Activated CD4-positive, CD25-positive, alpha-beta regulatory T cell treated with anti-CD3 and anti-CD28 coated beads, Interleukin-2, amount 50 U/mL, for 24 hours (primary cell): ENCODE data around the gene IL17RD.
"Not testable (repeated sequence)": the region's sequence is repeated elsewhere in the genome, so short reads cannot be mapped to it uniquely, and the experiment has no call there.

Experiments used
- ATAC-seq, 2 donors: fragments of 150-1000 bp; cut with Tn5 transposase; one replicate each; pipeline ENCODE4 v1.10.0; 2021; ENCODE audit warnings: mild to moderate bottlenecking in 1 of 2, moderate library complexity in 1 of 2

The IL17RD gene

DNA sequence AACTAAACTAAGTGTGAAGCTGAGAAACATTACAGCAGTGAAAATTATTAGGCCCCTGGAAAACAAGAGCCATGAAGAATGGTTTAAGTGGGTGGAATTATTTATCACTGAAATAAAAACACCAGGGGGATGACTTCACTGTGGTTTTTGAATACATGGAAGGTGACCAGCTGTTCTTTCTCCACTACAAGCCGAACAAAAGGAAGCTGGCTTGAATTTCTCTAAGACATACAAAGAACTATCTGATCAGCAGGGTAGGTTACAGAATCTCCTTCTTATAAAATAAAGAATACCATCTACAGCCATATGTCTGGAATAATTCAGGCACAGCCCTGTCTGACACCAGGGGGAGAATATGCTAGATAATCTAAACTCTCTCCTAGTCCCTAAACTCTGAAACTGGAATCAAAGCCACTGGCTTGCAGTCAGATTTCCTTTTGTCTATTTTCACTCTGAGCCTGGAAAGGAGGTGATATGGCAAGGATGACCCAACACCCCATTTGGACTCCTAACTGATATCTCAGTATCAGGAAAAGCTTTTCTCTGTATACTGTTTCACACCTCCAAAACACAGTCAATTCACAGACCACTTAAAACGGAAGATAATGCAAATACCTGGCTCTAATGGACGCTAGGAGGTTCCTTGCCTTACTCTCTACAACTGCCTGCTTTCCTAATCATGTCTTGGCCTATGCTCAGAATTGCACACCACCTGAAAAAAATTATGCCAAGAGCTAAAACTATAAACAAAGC lies 73.5 kb downstream of the IL17RD start:
- no peak for ATAC-seq

- no peak for ATAC-seq
Measured at GRCh38 chr3:57089043-57089442, 76.1 kb downstream of the IL17RD start.

DNA sequence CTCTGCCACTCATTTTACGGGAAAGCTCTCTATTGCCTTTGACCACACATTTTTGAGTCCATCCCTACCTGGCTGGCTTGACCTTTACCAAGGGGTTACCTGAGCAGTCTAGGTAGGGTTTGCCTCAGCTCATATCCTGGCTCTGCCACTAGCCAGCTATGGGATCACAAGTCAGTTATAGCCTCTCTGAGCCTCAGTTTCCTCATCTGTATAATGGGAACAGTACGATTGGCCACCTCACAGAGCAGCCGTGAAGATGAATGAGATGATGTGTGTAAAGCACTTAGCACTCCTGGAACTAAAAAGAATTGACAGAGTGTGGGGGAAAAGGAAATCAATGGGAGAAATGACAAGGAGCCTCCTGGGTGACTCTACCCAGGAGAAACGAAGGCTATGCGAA lies 76.7 kb downstream of the IL17RD start:
- no peak for ATAC-seq

DNA sequence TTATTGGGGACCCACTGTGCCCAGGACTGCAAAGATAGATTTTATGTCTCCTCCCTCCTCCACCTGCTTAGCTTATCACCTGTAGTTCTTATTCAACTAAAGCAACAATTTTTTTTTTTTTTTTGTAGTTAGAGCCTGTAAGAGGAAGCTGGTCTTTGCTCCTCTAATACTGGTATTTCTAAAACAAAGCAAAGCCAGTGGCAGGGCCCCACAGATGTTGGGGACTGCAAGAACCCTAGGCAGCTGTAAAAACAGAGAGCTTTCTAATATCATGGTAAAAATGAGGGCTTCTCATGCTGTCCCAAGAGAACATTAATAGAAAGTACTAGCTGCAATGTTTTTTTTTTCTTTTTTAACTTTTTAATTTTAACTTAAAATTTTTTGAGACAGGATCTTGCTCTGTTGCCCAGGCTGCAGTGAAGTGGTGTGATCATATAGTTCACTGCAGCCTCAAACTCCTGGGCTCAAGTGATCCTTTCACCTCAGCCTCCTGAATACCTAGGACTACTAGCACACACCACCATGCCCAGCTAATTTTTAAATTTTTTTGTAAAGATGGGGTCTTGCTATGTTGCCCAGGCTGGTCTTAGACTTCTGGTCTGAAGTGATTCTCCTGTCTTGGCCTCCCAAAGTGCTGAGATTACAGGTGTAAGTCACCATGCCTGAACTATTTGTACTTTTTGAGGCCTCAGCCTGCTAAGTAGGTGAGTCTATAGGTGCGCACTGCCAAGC lies 77.6 kb downstream of the IL17RD start:
- no peak for ATAC-seq

DNA sequence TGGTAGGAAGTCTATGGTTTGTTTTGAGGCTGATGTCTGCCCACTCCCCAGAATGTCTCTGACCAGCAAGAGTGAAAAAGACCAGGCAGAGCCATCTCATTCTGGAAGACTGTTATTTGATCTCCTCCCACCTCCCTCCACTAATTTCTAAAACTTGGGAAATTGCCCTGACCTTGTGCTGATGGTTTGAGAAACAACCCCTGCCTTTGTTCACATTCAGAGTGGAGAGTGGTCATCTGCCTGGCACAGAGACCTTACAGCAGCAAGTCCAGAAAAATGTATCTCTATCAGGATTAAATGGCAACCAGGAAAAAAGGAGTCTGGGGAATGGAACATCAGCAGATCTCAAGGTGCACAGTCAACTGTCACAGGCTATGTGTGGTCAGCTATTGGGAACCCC lies 79.0 kb downstream of the IL17RD start:
- ATAC-seq = no peak

- no peak for ATAC-seq
Measured at GRCh38 chr3:57085211-57085610, 79.9 kb downstream of the IL17RD start.

GRCh38 chr3:57083266-57083995 lies 81.7 kb downstream of the IL17RD start:
- ATAC-seq = not testable (repeated sequence)

DNA sequence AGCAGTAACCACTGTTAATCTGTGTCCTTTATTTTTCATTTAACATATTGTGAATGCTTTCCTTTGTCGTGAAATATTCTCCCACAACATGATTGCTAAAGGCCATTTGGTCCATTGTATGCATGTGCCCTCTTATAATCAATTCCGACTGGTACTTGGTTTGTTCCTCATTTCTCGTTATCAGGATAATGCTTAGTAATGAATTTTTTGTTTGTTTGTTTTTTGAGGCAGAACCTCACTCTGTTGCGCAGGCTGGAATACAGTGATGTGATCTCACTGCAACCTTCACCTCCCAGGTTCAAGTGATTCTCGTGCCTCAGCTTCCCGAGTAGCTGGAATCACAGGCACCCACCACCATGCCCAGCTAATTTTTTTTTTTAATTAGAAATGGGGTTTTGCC lies 82.7 kb downstream of the IL17RD start:
- no peak for ATAC-seq

DNA sequence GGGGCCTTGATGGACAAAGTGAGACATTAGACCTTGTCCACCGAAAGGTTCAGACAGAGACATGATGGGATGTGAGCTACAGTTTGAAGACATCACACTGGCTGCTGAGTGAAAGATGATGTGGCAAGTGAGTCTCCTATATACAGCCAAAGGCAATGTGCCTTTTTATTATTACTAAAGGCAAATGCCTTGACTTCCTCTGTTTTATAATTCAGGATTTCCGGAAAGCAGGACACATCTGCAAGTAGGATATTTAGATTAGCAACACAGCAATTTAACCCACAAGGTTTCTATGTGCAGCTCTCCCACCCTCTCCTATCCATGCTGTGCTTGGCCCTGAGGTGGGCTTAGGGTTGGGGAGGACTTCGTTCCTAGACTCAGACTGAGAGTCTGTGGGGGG lies 84.0 kb downstream of the IL17RD start:
- ATAC-seq = no peak

GRCh38 chr3:57080171-57080570 lies 85.0 kb downstream of the IL17RD start:
- no peak for ATAC-seq

DNA sequence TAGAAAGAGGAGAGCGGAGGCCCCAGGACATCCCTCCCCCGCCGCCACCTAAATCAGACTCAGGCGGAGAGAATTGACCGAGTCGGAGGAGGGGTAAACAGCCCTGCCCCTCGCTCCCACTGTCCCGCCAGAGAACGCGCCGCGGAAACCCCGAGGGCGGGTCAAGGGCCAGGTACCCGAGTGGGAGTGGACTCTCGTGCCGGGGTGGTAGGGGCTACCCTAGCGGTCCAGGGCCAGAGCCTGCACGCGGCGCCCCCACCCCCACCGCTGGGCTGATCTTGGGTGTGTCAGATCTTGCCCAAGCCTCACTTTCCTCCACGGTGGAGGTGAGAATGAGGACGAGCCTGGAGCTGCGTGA lies 85.7 kb downstream of the IL17RD start:
- no peak for ATAC-seq

- ATAC-seq = peak in 1 of 2 donors; percentile 9
Measured at GRCh38 chr3:57078635-57079473, 86.3 kb downstream of the IL17RD start.

DNA sequence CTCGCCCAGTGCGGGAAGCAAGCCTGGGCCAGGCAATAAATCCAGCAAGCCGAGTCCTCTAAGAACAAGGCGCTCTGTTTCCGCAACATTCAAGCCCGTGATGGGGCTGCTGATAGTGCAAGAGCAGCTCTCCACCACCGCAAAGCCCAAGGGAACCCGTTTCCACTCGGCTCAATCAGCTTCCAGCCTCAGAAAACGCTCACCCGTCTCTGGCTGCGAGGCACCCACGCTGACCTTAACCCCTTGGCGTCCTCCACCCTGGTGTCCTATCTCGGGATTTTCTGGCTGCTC lies 86.9 kb downstream of the IL17RD start:
- ATAC-seq = peak in 1 of 2 donors; percentile 42

DNA sequence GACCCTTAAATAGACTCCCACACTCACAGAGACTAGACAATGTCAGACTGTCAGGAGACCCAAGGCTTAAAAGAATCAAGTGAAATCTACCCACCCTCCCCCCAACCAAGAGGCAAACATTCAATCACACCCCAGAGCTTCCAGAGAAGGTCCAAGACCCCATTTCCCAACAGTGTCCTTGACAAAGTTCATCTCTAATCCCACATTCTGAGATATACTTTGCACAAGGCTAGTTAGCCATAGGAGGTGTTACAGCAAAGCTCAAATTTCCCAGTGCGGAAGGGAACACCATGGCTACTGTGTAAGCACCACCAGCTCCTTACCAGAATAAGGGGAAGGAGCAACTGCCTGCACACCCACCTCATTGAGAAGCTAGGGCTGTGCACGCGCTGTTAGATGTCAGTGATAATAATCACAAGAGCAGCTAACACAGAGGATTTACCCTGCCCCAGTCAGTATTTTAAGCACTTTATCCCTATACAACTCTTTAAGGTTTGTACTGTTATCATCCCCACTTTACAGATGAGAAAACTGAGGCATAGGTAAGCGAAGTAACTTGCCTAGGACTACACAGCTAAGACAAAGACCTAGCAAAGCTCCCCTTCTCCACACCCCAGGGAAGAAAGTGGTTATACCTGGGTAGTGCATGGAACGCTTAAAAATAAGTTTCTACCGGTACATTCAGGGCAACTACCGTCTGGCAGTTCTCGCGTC lies 87.4 kb downstream of the IL17RD start:
- peak in 1 of 2 donors; percentile 21 for ATAC-seq

DNA sequence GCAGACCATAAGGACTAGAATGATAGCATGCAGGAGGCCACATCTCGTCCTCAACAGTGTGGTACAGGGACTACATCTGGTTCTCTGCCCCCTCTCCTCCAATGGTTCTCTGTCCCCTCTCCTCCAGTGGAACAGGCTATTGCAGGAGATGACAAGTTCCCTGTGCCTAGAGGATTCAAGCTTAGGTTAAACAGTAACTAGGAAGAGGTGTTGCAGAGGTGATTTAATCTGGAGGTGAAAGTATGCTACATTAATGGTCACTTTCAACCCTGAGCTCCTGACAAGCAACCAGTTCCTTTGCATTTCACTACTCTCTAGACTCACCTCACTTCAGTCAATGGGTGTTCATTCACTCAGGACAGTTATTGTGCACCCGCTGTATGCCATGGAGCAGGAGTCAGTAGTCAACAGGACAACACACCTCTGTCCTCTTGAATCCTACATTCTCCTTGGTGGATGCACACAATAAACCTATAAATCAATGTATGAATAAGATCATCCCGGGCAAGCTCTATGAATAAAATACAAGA lies 88.7 kb downstream of the IL17RD start:
- ATAC-seq = no peak

- ATAC-seq = no peak
Measured at GRCh38 chr3:57074135-57074534, 91.0 kb downstream of the IL17RD start.

DNA sequence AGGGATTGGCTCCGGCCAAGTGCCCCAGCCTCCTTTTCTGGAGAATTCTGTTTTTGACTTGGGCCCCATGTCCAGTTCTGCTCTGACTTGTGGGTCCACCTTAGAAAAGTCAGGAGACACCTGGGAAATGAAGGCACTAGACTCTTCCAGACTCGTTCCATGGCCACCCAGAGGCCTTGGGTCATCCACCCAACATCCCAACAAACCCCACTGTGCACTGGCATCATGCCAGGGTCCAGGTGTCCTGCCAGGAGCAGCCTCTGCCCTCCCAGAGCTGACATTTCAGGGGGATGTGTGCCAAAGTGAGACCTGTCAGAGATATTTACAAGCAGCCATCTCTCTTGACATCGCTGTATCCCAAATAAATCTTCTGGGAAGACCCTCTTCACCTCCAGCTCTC lies 91.5 kb downstream of the IL17RD start:
- no peak for ATAC-seq

GRCh38 chr3:57069503-57069902 lies 95.7 kb downstream of the IL17RD start:
- ATAC-seq = no peak

DNA sequence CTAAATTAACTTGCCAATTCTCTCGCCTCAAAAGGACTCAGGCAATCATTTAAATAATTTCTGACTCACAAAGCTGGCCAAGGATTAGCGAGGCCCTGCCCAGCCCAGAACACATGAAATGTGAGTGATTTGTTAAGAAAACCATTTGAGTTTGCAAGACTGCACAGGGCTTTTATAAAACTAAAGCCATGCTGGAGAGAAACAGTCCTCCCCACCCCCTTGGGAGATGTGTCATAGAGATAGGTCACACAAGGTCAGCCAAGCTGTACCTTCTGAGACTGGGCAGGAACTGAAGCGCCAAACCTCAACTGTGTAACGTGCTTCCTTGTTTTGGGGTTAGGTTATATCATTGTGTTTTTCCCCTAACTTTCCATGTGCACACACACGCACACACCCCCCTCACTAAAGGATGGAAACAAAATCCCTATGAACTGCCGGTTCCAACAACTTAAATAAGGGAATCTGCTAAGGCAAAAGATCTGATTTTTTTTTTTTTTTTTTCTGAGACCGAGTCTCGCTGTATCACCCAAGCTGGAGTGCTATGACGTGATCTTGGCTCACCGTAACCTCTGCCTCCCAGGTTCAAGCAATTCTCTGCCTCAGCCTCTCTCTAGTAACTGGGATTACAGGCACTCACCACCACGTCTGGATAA lies 96.6 kb downstream of the IL17RD start:
- peak; percentile 71 to 85 for ATAC-seq

- ATAC-seq = no peak
Measured at GRCh38 chr3:57066471-57066870, 98.7 kb downstream of the IL17RD start.

DNA sequence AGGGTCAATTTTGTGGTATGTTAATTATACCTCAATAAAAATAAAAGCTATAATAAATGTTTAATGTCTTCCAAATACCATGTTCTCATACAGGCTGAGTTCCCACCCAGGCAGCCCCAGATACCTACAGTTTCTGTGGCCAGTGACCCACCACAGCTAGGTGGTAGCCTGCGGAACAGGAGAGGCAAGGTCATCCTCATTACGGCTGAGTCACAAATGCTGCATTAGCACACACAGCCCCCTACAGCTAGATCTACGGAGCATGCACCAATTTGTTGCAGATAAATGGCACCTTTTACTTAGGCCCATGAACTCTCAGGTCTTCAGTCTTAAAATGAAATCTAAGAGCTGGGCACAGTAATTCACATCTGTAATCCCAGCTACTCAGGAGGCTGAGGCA lies 99.6 kb downstream of the IL17RD start:
- no peak for ATAC-seq

- no peak for ATAC-seq
Measured at GRCh38 chr3:57064572-57064971, 100.6 kb downstream of the IL17RD start.
